Natural killer cell (primary cell): ENCODE results near the gene ZNF787. TPM values are rescaled to one million over a fixed set of nuclear protein-coding genes. Genes with fewer than 3 reads are reported as not detected.

ENCODE experiments used
- ATAC-seq, 3 donors: fragments of 150-1000 bp in 2 of 3; fragments of 200-7000 bp in 1 of 3; cut with Tn5 transposase; 1 replicate in 1 of 3; 2 replicates in 2 of 3; pipeline ENCODE4 v1.10.0; 2021; ENCODE audit warnings: mild to moderate bottlenecking in 2 of 3, moderate library complexity in 2 of 3
- DNase-seq, 2 donors: peaks; one replicate each; pipeline versions ENCODE4 v3.0.0 to v3.0.0-alpha.2; 2013 to 2021; ENCODE audit warnings: mixed read lengths in 1 of 2
- H3K27ac ChIP-seq: one replicate; pipeline ENCODE4 v1.5.1; 2013; ENCODE audit warnings: mild to moderate bottlenecking, low read length
- H3K27me3 ChIP-seq: one replicate; pipeline ENCODE4 v1.6.1; 2013; ENCODE audit warnings: low read length; ENCODE audit not compliant: control insufficient read depth, insufficient read depth
- H3K36me3 ChIP-seq: one replicate; pipeline ENCODE4 v1.6.1; 2013; ENCODE audit warnings: low read length; ENCODE audit not compliant: control insufficient read depth, insufficient read depth
- H3K4me1 ChIP-seq: one replicate; pipeline ENCODE4 v1.6.1; 2013; ENCODE audit warnings: low read length; ENCODE audit not compliant: control insufficient read depth, insufficient read depth
- H3K4me3 ChIP-seq: one replicate; pipeline ENCODE4 v1.5.1; 2013; ENCODE audit warnings: low read length
- H3K9me3 ChIP-seq: one replicate; pipeline ENCODE4 v1.6.1; 2013; ENCODE audit warnings: low read length; ENCODE audit not compliant: control insufficient read depth, insufficient read depth
- H3K27ac Mint-ChIP-seq, 2 donors: one replicate each; pipeline ENCODE4 v1.8.0; 2022; ENCODE audit warnings: mild to moderate bottlenecking in 2 of 2, mixed read lengths in 2 of 2, moderate library complexity in 1 of 2
- H3K27me3 Mint-ChIP-seq, 2 donors: one replicate each; pipeline ENCODE4 v1.8.0; 2022; ENCODE audit warnings: low read depth in 2 of 2, mixed read lengths in 2 of 2
- H3K36me3 Mint-ChIP-seq: one replicate; pipeline ENCODE4 v1.8.0; 2022; ENCODE audit warnings: mixed read lengths
- H3K4me1 Mint-ChIP-seq, 2 donors: one replicate each; pipeline ENCODE4 v1.8.0; 2022; ENCODE audit warnings: mixed read lengths in 2 of 2
- H3K4me3 Mint-ChIP-seq: one replicate; pipeline ENCODE4 v1.8.0; 2022; ENCODE audit warnings: mild to moderate bottlenecking, moderate library complexity, mixed read lengths
- H3K9me3 Mint-ChIP-seq, 2 donors: one replicate each; pipeline ENCODE4 v1.8.0; 2022; ENCODE audit warnings: mixed read lengths in 2 of 2
- CTCF ChIP-seq: fragments of 200-600 bp; IDR thresholded peaks from one replicate; pipeline ENCODE4 v1.8.0; 2022; ENCODE audit warnings: antibody characterized with exemption
- WGBS: methylation state at CpG from one replicate; pipeline ENCODE4 v1.1.7; 2013; ENCODE audit warnings: missing lambda C conversion rate; ENCODE audit not compliant: insufficient coverage; 5-methylcytosine and 5-hydroxymethylcytosine counted together
- intact Hi-C: fragments of 100-400 bp; cut with micrococcal nuclease; formaldehyde crosslinking; loops from one replicate; pipeline ENCODE4 v1.14.2; 2022
- total RNA-seq, 4 donors: library from RNA; stranded (reverse); fragments of 120-200 nt in 1 of 4; gene quantifications; one replicate each; pipeline versions ENCODE4 v1.2.3 to v1.2.4, GENCODE V29; 2013 to 2022

The ZNF787 gene
- total RNA-seq, 3 donors from 2014 or later (not counting 1 experiment from before 2014, with no cell fraction given), result 23.9 to 42.0 (median 36.9) TPM

DNA sequence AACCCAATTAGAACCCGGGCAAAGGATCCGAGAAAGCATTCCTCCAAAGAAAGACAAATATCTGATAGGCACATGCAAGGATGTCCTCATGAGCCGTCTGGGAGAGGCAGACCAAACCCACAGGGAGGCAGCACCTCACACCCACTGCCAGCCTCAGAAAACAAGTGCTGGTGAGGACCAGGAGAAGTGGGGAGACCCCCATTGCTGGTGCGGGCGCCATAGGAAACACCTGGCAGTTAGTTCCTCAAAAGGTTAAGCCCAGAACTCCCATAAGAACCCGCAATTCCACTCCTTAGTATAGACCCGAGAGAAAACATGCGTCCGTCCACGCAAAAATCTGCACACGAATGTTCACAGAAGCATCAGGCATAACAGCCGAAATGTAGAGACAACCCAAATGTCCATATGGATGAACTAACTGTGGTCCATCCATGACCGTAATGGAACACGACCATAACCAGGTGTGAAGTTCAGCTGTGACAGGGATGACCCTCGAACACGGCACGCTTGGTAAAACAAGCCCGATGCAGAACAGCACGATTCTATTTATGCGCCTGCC, 7.9 kb downstream of the ZNF787 start:
- Histone ChIP-seq H3K27me3 (no peaks in the 10 kb centered on the region), H3K4me1 (peaks cover 73% of the 10 kb centered on the region), H3K9me3 (no peaks in the 10 kb centered on the region), H3K36me3 (no peaks in the 10 kb centered on the region), H3K27ac (peak overlapping the region; percentile 78), H3K4me3 (no peak overlapping the region)
- Mint-ChIP-seq H3K27me3 (no peaks in the 10 kb centered on the region), H3K9me3 (no peaks in the 10 kb centered on the region), H3K4me1 (peaks cover 40 to 53% of the 10 kb centered on the region in 2 donors), H3K4me3 (peak overlapping the region; percentile 53), H3K36me3 (no peaks in the 10 kb centered on the region), H3K27ac (peak overlapping the region; percentile 82 to 90)
- TF ChIP-seq CTCF, result no peak
- DNase-seq (no peak), ATAC-seq (no peak)
- intact Hi-C loops, result no loop called here
- 39% methylated on average over 20 of the region's 20 CpGs for WGBS

DNA sequence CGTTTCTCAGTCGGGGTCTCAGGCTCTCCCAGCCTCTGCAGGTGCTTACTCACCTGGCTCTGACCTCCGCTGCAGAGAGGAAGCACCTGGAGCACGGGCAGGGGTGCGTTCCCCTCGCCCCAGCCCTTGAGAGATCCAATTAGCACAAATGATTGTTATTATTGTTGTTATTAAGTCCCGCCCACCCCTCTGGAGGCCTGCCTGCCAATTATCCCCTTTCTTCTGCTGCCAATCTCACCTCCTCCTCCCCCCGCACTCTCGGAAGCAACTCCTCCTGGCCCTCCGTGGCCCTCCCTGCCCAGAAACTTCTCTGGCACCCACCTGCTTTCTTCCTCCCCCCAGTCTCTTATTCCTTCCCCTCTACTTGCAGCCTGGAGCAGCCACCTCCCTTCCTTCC, 8.8 kb downstream of the ZNF787 start:
- H3K4me3 ChIP-seq, result no peak overlapping the region
- DNase-seq, result no peak
- no peaks in the 10 kb centered on the region for H3K36me3 ChIP-seq
- peak overlapping the region; percentile 82 to 90 for H3K27ac Mint-ChIP-seq
- no peaks in the 10 kb centered on the region for H3K9me3 Mint-ChIP-seq
- H3K27me3 ChIP-seq, result no peaks in the 10 kb centered on the region
- 38% methylated on average over 8 of the region's 10 CpGs for WGBS
- H3K4me1 Mint-ChIP-seq, result peaks cover 41 to 52% of the 10 kb centered on the region in 2 donors
- peaks cover 68% of the 10 kb centered on the region for H3K4me1 ChIP-seq
- peak overlapping the region; percentile 65 for H3K4me3 Mint-ChIP-seq
- H3K9me3 ChIP-seq, result no peaks in the 10 kb centered on the region
- H3K36me3 Mint-ChIP-seq, result no peaks in the 10 kb centered on the region
- no peak for TF ChIP-seq CTCF
- intact Hi-C loops, result no loop called here
- H3K27ac ChIP-seq, result peak overlapping the region; percentile 78
- H3K27me3 Mint-ChIP-seq, result no peaks in the 10 kb centered on the region
- ATAC-seq, result no peak

- no peaks in the 10 kb centered on the region for H3K27me3 Mint-ChIP-seq
- intact Hi-C loops, result loop anchor here (2.0 kb wide), 1 partner anchor 29 kb away; the partner anchor contains the start of gene ZNF444
- Histone ChIP-seq H3K27ac (peak overlapping the region; percentile 78), H3K4me1 (peaks cover 74% of the 10 kb centered on the region), H3K9me3 (no peaks in the 10 kb centered on the region), H3K4me3 (no peak overlapping the region), H3K36me3 (peaks cover 3% of the 10 kb centered on the region), H3K27me3 (no peaks in the 10 kb centered on the region)
- no peaks in the 10 kb centered on the region for H3K36me3 Mint-ChIP-seq
- H3K4me3 Mint-ChIP-seq, result peak overlapping the region; percentile 74
- H3K27ac Mint-ChIP-seq, result peak overlapping the region; percentile 82 to 90
- peak; percentile 66 to 70 for DNase-seq
- no peak for TF ChIP-seq CTCF
- H3K9me3 Mint-ChIP-seq, result no peaks in the 10 kb centered on the region
- peaks cover 44 to 55% of the 10 kb centered on the region in 2 donors for H3K4me1 Mint-ChIP-seq
- ATAC-seq, result peak; percentile 95 to 99 (median 96)
- 29% methylated on average over 24 of the region's 24 CpGs for WGBS
These were observed 9.3 kb downstream of the ZNF787 start for GRCh38 chr19:56111601-56112312.
